Adrenal gland (tissue), 12 donors: ENCODE results near the gene SBNO2. TPM values are rescaled to one million over a fixed set of nuclear protein-coding genes. Genes with fewer than 3 reads are reported as not detected.
A peak's percentile ranks its signal among the peaks of the same experiment; 100 is the strongest.

Source experiments
- DNase-seq, 7 donors: peaks; one replicate each; pipeline ENCODE4 v3.0.0-alpha.2; 2019 to 2020
- H3K27ac ChIP-seq, 5 donors: fragments of 200-600 bp; sonication (generic) in 4 of 5; 1 replicate in 3 of 5; 2 replicates in 2 of 5; pipeline versions ENCODE4 v1.5.1 to v1.8.0; 2016 to 2020; ENCODE audit warnings: mild to moderate bottlenecking in 1 of 5
- H3K27me3 ChIP-seq: fragments of 200-600 bp; 2 replicates; pipeline ENCODE4 v1.8.0; 2021
- H3K36me3 ChIP-seq, 2 donors: fragments of 200-600 bp; replicated peaks in 1 of 2; 1 replicate in 1 of 2; 2 replicates in 1 of 2; pipeline versions ENCODE4 v1.5.1 to v1.8.0; 2018 to 2022
- H3K4me1 ChIP-seq, 2 donors: fragments of 200-600 bp; replicated peaks in 1 of 2; 1 replicate in 1 of 2; 2 replicates in 1 of 2; pipeline versions ENCODE4 v1.5.1 to v1.8.0; 2018 to 2021
- H3K4me3 ChIP-seq, 4 donors: fragments of 200-600 bp; sonication (generic) in 3 of 4; one replicate each; pipeline ENCODE4 v1.5.1; 2016 to 2018
- H3K9me3 ChIP-seq, 3 donors: fragments of 200-600 bp; sonication (generic) in 1 of 3; replicated peaks in 1 of 3; 1 replicate in 2 of 3; 2 replicates in 1 of 3; pipeline versions ENCODE4 v1.5.1 to v1.8.0; 2016 to 2021
- POLR2A ChIP-seq, 2 donors: fragments of 450-650 bp; IDR thresholded peaks; one replicate each; pipeline ENCODE4 v1.6.1; 2017; ENCODE audit warnings: antibody characterized with exemption in 2 of 2, mild to moderate bottlenecking in 2 of 2, moderate library complexity in 1 of 2
- WGBS, 4 donors: extraction: QIAGEN DNeasy Blood & Tissue Kit in 2 of 4; methylation state at CpG; one replicate each; pipeline versions ENCODE4 v1.1.5 to v1.1.7; 2013 to 2017; 5-methylcytosine and 5-hydroxymethylcytosine counted together
- intact Hi-C, 2 donors: fragments of 100-400 bp; cut with DNase I; formaldehyde crosslinking; loops; one replicate each; pipeline versions ENCODE4 v1.14.1 to v1.15.0; 2022 to 2023
- polyA plus RNA-seq, 3 donors: library from polyadenylated mRNA; stranded (reverse); fragments of 200-250 nt in 2 of 3; fragments of 350-450 nt in 1 of 3; fragmentation: Illumina TruSeq in 1 of 3; extraction: RNeasy Lipid Tissue Mini Kit (QIAGEN cat#74804) in 1 of 3; gene quantifications; one replicate each; pipeline ENCODE4 v1.2.3, GENCODE V29; 2013 to 2014
- total RNA-seq, 9 donors: library from RNA; depleted of rRNA in 4 of 9; stranded (reverse); fragments of >200 nt in 4 of 9; fragments of 120-200 nt in 1 of 9; fragmentation: NEBNext Ultra II Directional in 1 of 9; extraction: Animal tissue kit (Norgen Biotek cat#: 25700) in 1 of 9; gene quantifications; one replicate each; pipeline versions ENCODE4 v1.1.0 to v1.2.4, GENCODE V29; 2013 to 2023
- TF ChIP-seq, protein P1 (sequence below), 6 experiments: fragments of 450-650 bp in 4 of 6; fragments of 200-600 bp in 2 of 6; sonication (generic) in 1 of 6; IDR thresholded peaks; 1 replicate in 5 of 6; 2 replicates in 1 of 6; pipeline versions ENCODE4 v1.5.1 to v1.8.0; 2016 to 2021; ENCODE audit warnings: antibody characterized with exemption in 6 of 6, mild to moderate bottlenecking in 2 of 6, moderate library complexity in 1 of 6
- donor health status: healthy with polysubstance abuse.
- donor health status: Bipolar disorder and iron deficiency.
- donor health status: DM: yes; HTN: yes; CAD: no.
- donor health status: DM: no; HTN: no; CAD: no.
- donor health status: DM: no; HTN: no; CAD: no.
- donor health status: DM: yes; HTN: yes; CAD: no.

Gene SBNO2
- total and polyA plus RNA-seq, 12 donors, result 13.6 to 176 (median 74.7) TPM

DNA sequence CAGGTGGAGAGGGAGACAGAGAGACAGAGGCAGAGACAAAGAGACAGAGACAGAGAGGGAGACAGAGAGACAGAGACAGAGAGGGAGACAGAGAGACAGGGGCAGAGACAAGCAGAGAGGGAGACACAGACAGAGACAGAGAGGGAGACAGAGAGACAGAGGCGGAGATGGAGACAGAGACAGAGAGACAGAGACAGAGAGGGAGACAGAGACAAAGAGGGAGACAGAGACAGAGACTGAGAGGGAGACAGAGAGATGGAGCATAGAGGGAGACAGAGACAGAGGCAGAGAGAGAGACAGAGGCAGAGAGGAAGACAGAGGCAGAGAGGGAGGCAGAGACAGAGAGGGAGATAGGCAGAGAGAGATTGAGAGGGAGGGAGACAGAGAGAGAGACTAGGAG lies 29.3 kb downstream of the SBNO2 start:
- intact Hi-C loops, result no loop called here

DNA sequence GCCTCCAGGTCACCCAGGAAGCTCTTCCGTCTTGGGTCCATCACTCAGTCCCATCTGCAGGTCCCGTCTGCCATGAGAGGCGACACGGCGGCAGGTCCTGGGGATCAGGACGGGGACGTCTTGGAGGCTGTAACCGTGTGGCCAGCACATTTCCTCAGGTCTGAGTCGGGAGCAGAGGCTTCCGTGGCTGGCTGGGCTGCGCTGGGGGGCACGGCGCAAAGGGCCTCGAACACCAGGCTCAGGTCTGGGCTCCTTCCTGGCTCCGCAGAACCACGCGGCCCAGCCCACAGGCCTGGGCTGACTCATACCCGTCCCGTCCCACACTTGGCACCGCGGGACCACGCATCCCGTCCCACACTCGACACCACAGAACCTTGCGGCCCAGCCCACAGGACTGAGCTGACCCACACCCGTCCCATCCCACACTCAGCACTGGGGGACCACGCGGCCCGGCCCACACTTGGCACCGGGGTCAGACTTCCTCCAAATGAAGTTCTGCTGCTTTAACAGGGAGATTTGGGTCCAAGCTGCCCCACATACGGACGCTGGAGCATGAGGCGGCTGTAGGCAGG lies 30.2 kb downstream of the SBNO2 start:
- Histone ChIP-seq H3K9me3 (no peaks in the 10 kb centered on the region), H3K27ac (no peak overlapping the region), H3K4me1 (no peaks in the 10 kb centered on the region), H3K36me3 (peaks cover 0 to 58% of the 10 kb centered on the region in 2 donors), H3K4me3 (no peak overlapping the region), H3K27me3 (no peaks in the 10 kb centered on the region)
- TF ChIP-seq, protein P1, sequence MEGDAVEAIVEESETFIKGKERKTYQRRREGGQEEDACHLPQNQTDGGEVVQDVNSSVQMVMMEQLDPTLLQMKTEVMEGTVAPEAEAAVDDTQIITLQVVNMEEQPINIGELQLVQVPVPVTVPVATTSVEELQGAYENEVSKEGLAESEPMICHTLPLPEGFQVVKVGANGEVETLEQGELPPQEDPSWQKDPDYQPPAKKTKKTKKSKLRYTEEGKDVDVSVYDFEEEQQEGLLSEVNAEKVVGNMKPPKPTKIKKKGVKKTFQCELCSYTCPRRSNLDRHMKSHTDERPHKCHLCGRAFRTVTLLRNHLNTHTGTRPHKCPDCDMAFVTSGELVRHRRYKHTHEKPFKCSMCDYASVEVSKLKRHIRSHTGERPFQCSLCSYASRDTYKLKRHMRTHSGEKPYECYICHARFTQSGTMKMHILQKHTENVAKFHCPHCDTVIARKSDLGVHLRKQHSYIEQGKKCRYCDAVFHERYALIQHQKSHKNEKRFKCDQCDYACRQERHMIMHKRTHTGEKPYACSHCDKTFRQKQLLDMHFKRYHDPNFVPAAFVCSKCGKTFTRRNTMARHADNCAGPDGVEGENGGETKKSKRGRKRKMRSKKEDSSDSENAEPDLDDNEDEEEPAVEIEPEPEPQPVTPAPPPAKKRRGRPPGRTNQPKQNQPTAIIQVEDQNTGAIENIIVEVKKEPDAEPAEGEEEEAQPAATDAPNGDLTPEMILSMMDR (IDR thresholded peaks at IDR 0.05), result no peak
- TF ChIP-seq POLR2A (IDR thresholded peaks at IDR 0.05), result no peak
- 91 to 96% (median 95%) methylated on average over 17 to 33 of the region's 33 CpGs for WGBS, 4 donors
- intact Hi-C loops, result no loop called here
- DNase-seq, result no peak

More for the DNA sequence above, 29.3 kb downstream of the SBNO2 start:
- Histone ChIP-seq H3K27me3 (no peaks in the 10 kb centered on the region), H3K36me3 (peaks cover 0 to 64% of the 10 kb centered on the region in 2 donors), H3K9me3 (no peaks in the 10 kb centered on the region), H3K27ac (no peak overlapping the region), H3K4me1 (no peaks in the 10 kb centered on the region), H3K4me3 (no peak overlapping the region)
- WGBS, 4 donors, result 89 to 100% (median 92%) methylated on average over 1 of the region's 1 CpG
- no peak for DNase-seq
- TF ChIP-seq POLR2A (IDR thresholded peaks at IDR 0.05), result no peak
- TF ChIP-seq, protein P1 (IDR thresholded peaks at IDR 0.05), result no peak

DNA sequence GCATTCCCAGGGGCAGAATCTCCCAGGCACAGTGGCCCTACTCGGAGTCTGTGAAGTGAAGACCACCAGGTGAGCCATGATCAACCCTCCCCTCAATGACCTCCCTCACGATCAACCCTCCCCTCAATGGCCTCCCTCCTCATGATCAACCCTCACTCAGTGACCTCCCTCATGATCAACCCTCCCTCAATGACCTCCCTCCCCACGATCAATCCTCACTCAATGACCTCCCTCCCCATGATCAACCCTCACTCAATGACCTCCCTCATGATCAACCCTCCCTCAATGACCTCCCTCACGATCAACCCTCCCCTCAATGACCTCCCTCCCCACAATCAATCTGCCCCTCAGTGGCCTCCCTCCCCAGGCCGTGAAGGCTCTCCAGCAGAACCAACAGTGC lies 32.1 kb downstream of the SBNO2 start:
- no peak overlapping the region for H3K4me3 ChIP-seq
- no peaks in the 10 kb centered on the region for H3K4me1 ChIP-seq
- peaks cover 0 to 48% of the 10 kb centered on the region in 2 donors for H3K36me3 ChIP-seq
- no peaks in the 10 kb centered on the region for H3K27me3 ChIP-seq
- 60 to 77% (median 70%) methylated on average over 4 to 5 of the region's 5 CpGs for WGBS, 4 donors
- H3K27ac ChIP-seq, result peak overlapping the region in 1 of 5 donors; percentile 6
- no peak for DNase-seq
- TF ChIP-seq, protein P1 (IDR thresholded peaks at IDR 0.05), result no peak
- TF ChIP-seq POLR2A (IDR thresholded peaks at IDR 0.05), result no peak
- intact Hi-C loops, result no loop called here
- H3K9me3 ChIP-seq, result no peaks in the 10 kb centered on the region

DNA sequence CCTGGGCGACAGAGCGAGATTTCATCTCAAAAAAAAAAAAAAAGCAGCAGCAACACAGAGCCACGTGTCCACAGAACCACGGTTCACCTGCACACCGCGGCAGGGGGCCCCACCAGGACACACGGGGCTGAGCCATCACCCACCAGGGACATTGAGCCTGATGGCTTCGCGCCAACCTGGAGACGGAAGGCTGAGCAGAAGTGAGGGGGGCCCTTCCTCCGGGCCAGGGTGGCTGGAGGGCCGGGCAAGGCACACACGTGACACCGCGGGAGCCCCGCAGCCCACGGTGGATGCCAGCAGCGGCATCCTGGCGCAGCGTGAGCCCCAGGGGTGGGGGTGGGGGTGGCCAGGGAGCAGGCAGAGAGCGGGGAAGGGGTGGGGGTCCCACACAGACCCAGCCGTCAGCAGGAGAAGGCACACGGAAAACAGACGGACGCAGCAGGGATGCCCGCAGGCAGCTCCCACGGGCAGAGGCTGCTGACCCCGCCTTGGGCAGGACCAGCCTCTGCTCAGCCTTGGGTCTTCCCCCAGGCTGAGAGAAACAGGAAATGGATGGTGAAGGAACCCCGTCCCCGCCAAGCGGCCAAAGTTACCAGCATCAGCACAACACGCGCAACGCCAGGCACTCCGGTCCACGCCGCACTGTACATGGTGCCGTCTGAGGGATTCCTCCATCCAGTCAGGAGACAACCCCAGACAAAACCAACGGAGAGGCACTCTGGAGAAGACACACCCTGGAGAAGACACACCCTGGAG lies 33.6 kb downstream of the SBNO2 start:
- Histone ChIP-seq H3K4me1 (peaks cover 4 to 14% of the 10 kb centered on the region in 2 donors), H3K36me3 (peaks cover 0 to 34% of the 10 kb centered on the region in 2 donors), H3K9me3 (no peaks in the 10 kb centered on the region), H3K4me3 (no peak overlapping the region), H3K27me3 (no peaks in the 10 kb centered on the region), H3K27ac (no peak overlapping the region)
- 87 to 95% (median 94%) methylated on average over 17 to 39 of the region's 39 CpGs for WGBS, 4 donors
- TF ChIP-seq, protein P1 (IDR thresholded peaks at IDR 0.05), result no peak
- TF ChIP-seq POLR2A (IDR thresholded peaks at IDR 0.05), result no peak
- intact Hi-C loops, result no loop called here
- DNase-seq, result no peak
